Measurements from ENCODE around the gene FMC1.

Gene FMC1

DNA sequence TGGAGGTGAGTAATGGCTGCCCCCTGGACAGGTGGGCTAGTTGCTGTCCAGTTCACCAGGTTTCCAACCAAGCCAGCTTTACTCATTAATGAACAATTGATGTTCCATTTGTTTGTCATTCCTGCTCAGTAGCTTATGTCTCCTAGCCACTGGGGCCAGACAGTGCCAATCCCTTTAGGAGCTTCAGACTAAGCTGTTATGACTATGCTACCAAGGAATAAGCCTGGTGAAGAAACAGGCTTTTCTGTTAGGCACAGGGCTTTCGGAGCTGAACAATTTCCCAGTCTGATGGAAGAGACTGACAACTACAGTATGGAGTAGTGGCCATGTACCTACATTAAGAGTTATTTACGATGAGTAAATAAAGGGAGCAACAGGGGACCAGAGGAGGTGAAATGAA, 2.1 kb upstream of the FMC1 start:
- ChIA-PET CTCF (interaction anchor here (0.9 to 3.0 kb wide), 7 partner anchors 9 to 51 kb away, joined by 3 to 16 read pairs (median 3); no protein-coding TSS in a partner anchor), POLR2A (no interaction called here)
- H3K4me3 ChIP-seq (ENCODE audit: low read depth, low read length) = no peak overlapping the region
- DNase-seq (ENCODE audit: low read depth, low spot score) = no peak
- TF ChIP-seq, protein P1, sequence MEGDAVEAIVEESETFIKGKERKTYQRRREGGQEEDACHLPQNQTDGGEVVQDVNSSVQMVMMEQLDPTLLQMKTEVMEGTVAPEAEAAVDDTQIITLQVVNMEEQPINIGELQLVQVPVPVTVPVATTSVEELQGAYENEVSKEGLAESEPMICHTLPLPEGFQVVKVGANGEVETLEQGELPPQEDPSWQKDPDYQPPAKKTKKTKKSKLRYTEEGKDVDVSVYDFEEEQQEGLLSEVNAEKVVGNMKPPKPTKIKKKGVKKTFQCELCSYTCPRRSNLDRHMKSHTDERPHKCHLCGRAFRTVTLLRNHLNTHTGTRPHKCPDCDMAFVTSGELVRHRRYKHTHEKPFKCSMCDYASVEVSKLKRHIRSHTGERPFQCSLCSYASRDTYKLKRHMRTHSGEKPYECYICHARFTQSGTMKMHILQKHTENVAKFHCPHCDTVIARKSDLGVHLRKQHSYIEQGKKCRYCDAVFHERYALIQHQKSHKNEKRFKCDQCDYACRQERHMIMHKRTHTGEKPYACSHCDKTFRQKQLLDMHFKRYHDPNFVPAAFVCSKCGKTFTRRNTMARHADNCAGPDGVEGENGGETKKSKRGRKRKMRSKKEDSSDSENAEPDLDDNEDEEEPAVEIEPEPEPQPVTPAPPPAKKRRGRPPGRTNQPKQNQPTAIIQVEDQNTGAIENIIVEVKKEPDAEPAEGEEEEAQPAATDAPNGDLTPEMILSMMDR (IDR thresholded peaks at IDR 0.05; ENCODE audit: insufficient read depth, low read length, missing control alignments) = no peak

DNA sequence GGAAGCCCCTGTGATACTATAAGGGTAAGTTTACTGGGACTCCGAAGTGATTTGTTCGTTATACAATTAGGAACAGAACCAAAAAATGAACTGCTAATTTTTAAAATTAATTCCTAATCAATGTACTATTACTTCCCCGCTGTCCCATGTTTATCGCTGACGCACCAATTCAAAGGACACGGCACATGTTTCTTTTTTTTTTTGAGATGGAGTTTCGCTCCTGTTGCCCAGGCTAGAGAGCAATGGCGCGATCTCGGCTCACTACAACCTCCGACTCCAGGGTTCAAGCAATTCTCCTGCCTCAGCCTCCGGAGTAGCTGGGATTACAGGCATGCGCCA, 1.5 kb upstream of the FMC1 start:
- ChIA-PET CTCF (interaction anchor here (0.9 to 3.0 kb wide), 10 partner anchors 9 to 227 kb away, joined by 3 to 16 read pairs (median 3); no protein-coding TSS in a partner anchor), POLR2A (interaction anchor here (0.6 to 1.1 kb wide), 2 partner anchors 18 to 20 kb away, joined by 4 to 6 read pairs; partner anchors contain the start of gene LUC7L2)
- no peak for DNase-seq (ENCODE audit: low read depth, low spot score)
- TF ChIP-seq, protein P1 (IDR thresholded peaks at IDR 0.05; ENCODE audit: insufficient read depth, low read length, missing control alignments) = no peak
- peak overlapping the region; percentile 97 for H3K4me3 ChIP-seq (ENCODE audit: low read depth, low read length)

DNA sequence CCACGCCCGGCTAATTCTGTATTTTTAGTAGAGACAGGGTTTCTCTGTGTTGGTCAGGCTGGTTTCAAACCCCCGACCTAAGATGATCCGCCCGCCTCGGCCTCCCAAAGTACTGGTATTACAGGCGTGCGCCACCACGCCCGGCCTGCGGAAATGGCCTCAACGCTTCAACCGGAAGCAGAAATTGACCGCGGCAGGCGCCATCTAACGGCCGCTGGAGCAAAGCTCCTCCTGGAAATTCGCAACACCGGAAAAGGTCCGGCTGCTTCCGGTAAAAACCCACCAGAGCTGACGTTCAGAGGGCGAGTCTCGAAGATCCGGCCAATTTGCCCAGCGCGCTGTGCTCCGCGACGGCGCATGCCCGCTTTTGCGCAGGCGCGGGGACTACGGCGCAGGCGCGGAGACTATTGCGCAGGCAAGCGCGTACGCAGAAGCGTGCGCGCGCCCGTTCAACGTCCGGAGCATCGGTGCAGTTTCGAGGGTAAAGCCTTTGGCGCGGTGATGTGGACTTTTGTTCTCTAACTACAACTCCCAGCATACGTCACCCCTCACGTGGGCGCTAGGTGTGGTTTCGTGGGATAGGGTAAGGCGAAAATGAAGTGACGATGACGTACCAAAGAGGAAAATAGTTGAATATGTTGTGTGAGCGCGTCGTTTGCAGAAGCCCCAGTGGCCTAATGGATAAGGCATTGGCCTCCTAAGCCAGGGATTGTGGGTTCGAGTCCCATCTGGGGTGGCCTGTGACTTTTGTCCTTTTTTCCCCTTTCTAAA, 915 bp upstream of the FMC1 start:
- POLR2A ChIA-PET = interaction anchor here (0.6 to 1.1 kb wide), 2 partner anchors 17 to 20 kb away, joined by 4 to 6 read pairs; partner anchors contain the start of gene LUC7L2
- DNase-seq (ENCODE audit: low read depth, low spot score) = peak; percentile 95
- CTCF ChIA-PET = interaction anchor here (0.7 to 3.0 kb wide), 10 partner anchors 10 to 228 kb away, joined by 3 to 16 read pairs (median 3); no protein-coding TSS in a partner anchor
- peak overlapping the region; percentile 97 for H3K4me3 ChIP-seq (ENCODE audit: low read depth, low read length)
- TF ChIP-seq, protein P1 (IDR thresholded peaks at IDR 0.05; ENCODE audit: insufficient read depth, low read length, missing control alignments) = peak; percentile 79

DNA sequence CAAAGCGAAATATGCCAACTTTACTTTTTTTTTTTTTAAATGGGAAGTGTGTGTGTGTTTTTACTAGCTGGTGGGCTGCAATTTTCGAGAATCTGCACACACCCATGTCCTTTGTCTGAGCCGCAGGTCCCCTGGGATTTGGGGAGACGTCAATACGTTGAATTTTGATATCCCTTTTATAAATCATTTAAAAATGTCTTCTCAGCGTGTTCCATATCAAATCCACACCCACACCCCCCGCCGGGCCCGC, 404 bp upstream of the FMC1 start:
- TF ChIP-seq, protein P1 (IDR thresholded peaks at IDR 0.05; ENCODE audit: insufficient read depth, low read length, missing control alignments) = no peak
- no peak for DNase-seq (ENCODE audit: low read depth, low spot score)
- CTCF ChIA-PET = interaction anchor here (1.0 to 1.6 kb wide), 4 partner anchors 28 to 173 kb away, joined by 3 read pairs; no protein-coding TSS in a partner anchor
- H3K4me3 ChIP-seq (ENCODE audit: low read depth, low read length) = peak overlapping the region; percentile 97
- POLR2A ChIA-PET = interaction anchor here (1.1 kb wide), 1 partner anchor 19 kb away, joined by 6 read pairs; the partner anchor contains the start of gene LUC7L2

DNA sequence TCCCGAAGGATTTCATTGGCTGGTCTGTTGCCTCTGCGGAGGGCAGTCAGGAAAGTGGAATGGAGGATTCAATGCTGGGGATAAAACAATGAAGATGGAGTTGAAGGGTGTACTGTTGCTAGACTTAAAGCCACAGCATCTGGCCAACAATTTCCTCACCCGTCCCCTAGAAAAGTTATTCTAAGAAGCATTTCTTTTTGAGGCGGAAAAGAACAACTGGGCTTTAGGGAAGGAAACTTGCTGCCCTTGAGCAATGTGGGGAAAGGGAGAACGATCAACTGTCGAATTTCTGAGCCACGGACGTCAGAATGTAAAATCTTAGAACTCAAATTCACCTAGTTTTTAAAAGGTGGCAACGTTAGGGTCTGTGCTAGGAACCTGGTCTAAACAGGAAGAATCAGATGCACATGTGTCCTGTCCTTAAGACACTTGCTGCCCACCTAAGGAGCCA, 664 bp downstream of the FMC1 start:
- CTCF ChIA-PET = no interaction called here
- POLR2A ChIA-PET = no interaction called here
- peak overlapping the region; percentile 97 for H3K4me3 ChIP-seq (ENCODE audit: low read depth, low read length)
- TF ChIP-seq, protein P1 (IDR thresholded peaks at IDR 0.05; ENCODE audit: insufficient read depth, low read length, missing control alignments) = no peak
- DNase-seq (ENCODE audit: low read depth, low spot score) = peak; percentile 47

DNA sequence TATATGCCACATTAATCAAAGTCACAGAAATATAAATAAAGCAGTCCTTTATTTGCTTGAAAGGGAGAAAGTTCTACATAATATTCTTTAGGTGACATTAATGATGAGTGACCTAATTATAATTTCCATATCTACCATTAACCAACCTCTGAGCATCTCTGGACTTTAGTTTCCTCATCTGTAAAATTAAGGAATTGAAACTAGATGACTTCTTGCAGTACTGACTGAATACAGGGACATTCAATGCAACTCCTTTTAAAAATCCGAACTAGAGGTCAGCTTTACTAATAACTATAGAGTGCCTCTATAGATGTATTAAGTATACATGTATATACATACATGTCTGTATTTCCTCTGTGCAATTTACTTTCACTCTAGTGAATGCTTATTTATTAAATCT, 3.9 kb downstream of the FMC1 start:
- ChIA-PET POLR2A (no interaction called here), CTCF (interaction anchor here (0.6 kb wide), 1 partner anchor 9 kb away, joined by 4 read pairs; no protein-coding TSS in a partner anchor)
- no peak for DNase-seq (ENCODE audit: low read depth, low spot score)
- TF ChIP-seq, protein P1 (IDR thresholded peaks at IDR 0.05; ENCODE audit: insufficient read depth, low read length, missing control alignments) = no peak
- no peak overlapping the region for H3K4me3 ChIP-seq (ENCODE audit: low read depth, low read length)

All from AG04449 (cell line).